Astrocyte of the cerebellum (primary cell): ENCODE results near the gene EEF1AKMT1.

Experiments
- DNase-seq: peaks from one replicate; pipeline ENCODE4 v3.0.0-alpha.2; 2011; ENCODE audit warnings: low read depth
- H3K4me3 ChIP-seq: 2 replicates; pipeline ENCODE4 v1.5.1; 2011; ENCODE audit warnings: mild to moderate bottlenecking, low read depth, low read length, moderate library complexity
- CTCF ChIP-seq: IDR thresholded peaks from 2 replicates; pipeline ENCODE4 v1.5.1; 2012; ENCODE audit warnings: low read length, low read depth, moderate library complexity, mild to moderate bottlenecking; ENCODE audit errors: missing control alignments
- in situ Hi-C: cut with HindIII; loops from 2 replicates; pipeline ENCODE4 v1.10.0; 2017; ENCODE audit warnings: low sequenced_read_pairs

The EEF1AKMT1 gene

DNA sequence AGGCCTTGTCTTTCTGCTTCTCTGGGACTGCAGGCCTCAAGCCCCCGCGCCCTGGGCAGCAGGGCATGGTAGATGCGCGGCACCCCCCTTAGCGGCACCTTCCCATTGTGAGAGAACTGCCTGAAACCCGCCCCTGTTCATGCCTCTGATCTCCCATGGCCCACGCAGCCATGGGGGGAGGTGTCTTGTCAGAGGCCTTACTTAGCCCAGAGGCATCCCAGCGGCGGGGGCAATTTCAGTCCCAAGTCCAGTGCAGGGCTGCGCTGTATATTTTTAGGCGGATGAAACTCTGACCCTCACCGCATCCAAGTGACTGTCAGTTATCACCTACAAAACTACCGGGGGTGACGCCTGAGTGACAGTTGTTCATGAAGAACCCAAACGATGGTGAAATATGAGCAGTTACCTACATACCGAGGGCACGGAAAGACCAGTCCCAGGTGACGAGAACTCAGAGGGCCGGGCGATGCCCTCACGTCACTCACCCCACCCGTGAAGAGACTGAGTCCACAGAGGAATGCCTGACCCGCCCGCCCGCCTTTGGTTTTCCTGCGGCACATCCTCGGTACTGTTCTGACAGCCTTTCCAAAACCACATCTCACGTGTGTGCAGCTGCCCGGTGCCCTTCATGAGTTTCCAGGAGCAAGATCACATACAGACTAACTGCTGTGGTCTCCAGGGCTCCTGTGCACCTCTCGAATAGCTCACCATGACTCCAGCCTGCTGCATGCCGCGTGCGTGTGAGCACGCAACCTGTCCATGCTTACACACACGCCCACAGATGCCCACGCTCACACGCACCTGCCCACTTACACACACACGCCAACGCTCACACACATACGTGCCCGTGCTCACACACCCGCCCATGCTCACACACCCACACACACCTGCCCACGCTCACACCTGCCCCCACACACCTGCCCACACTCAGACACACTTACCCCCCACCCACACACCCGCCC lies 55.9 kb downstream of the EEF1AKMT1 start:
- DNase-seq: no peak
- no peak for TF ChIP-seq CTCF
- no peak overlapping the region for H3K4me3 ChIP-seq
- in situ Hi-C loops: loop anchor here (25.0 kb wide), 1 partner anchor 531 kb away; the partner anchor contains the start of gene GJB2

- no peak for DNase-seq
- no peak overlapping the region for H3K4me3 ChIP-seq
- no peak for TF ChIP-seq CTCF
- in situ Hi-C loops: loop anchor here (25.0 kb wide), 1 partner anchor 530 kb away; the partner anchor contains the start of gene GJB2
Observed at GRCh38 chr13:20716951-20717350, 56.8 kb downstream of the EEF1AKMT1 start.

DNA sequence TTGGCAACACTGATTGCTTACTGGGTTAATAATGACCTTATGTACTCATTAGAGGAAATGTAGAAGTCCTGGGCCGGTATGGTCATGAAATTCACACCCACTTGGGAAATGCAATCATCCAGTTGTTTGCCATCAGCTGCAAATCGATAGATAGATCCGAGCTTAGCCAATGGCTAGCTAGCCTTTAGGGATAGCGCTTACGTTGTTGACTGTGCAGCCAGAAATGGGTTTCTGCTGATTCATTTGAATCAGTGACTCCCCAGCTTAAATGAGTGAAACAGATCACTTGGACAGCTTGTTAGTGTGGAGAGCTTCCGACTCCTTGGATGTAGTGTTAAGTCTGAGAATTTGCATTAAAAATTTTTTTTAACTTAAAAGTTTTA lies 58.4 kb downstream of the EEF1AKMT1 start:
- DNase-seq: no peak
- no peak overlapping the region for H3K4me3 ChIP-seq
- in situ Hi-C loops: loop anchor here (25.0 kb wide), 1 partner anchor 528 kb away; the partner anchor contains the start of gene GJB2
- no peak for TF ChIP-seq CTCF

DNA sequence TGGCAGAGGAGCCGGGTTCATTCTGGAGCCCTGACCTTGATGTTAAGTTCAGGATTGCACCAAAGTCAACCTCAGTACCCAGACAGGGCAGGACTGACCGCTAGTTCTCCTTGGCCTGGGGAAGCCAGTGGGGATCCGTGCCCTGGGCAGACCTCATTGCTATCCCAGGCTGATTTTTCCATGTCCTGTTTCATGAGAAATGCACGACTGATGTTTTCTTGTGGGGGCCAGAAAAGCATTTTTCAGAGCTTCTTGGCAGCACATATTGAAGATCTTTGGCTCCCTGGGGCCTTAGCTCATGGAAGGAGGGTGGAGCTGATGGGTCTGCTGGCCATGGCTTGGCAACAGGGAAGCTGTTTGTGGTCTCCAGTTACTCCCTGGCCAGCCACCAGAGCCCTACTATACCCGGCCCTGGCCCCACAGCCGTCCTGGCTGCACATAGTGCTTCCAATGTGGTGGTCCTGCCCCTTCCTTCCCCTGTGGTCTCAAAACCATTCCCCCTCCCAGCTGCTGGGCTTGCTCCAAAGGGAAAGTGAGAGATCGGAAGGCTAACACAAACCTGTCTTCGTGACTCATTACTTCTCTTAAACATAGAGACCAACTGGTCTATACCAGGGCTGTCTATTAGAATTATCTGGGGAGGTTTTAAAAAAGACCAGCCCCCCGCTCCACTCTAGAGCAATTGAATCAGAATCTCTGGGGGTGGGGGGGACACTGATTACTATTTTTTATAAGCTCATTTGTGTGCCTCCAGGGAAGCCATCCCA lies 59.0 kb downstream of the EEF1AKMT1 start:
- DNase-seq: peak; percentile 98
- in situ Hi-C loops: loop anchor here (25.0 kb wide), 1 partner anchor 527 kb away; the partner anchor contains the start of gene GJB2
- TF ChIP-seq CTCF: no peak
- no peak overlapping the region for H3K4me3 ChIP-seq

GRCh38 chr13:20714161-20714560 lies 59.6 kb downstream of the EEF1AKMT1 start:
- peak; percentile 89 for DNase-seq
- TF ChIP-seq CTCF: no peak
- in situ Hi-C loops: loop anchor here (25.0 kb wide), 1 partner anchor 527 kb away; the partner anchor contains the start of gene GJB2
- no peak overlapping the region for H3K4me3 ChIP-seq

DNA sequence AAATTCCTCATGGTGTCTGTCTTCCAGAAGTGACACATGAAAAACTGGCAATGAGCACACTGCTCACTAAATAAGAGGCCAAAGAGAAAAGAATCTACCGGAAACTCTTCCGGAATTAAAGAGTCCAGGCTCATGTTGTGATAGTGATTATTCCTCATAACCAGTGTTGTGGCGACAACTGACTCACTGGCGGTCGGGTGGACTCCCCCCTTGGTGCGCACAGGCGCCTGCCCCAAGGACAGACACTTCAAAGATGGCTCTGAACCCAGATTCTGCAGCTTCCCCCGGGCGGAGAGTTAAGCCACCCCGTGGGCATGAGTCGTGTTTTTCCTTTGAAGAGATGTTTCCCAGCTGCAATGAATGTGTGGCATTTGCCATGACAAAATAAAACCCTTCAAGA lies 60.0 kb downstream of the EEF1AKMT1 start:
- peak overlapping the region; percentile 0 for H3K4me3 ChIP-seq
- TF ChIP-seq CTCF: no peak
- in situ Hi-C loops: loop anchor here (25.0 kb wide), 1 partner anchor 526 kb away; the partner anchor contains the start of gene GJB2
- DNase-seq: no peak
